ENCODE results near the gene MAF.

The MAF gene

DNA sequence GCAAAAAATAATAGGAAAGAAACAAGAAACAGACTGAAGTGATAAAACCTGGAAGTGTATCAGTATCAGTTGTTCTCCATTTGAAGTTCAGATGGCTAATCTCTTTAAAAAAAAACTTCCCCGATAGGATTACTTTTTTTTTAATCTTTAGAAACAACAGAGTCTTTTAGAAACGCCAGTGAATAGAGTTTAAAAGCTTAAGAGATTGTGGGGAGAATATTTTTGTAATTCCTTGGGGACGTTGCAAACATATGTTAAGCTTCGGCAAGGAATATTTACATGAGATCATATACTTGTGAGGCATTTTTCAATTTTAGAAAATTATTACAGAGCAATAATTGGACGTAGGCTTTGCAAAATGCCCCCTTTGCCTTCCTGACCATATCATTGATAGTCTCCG is 13.2 kb downstream of the MAF start:
- DNase-seq: no peak

DNA sequence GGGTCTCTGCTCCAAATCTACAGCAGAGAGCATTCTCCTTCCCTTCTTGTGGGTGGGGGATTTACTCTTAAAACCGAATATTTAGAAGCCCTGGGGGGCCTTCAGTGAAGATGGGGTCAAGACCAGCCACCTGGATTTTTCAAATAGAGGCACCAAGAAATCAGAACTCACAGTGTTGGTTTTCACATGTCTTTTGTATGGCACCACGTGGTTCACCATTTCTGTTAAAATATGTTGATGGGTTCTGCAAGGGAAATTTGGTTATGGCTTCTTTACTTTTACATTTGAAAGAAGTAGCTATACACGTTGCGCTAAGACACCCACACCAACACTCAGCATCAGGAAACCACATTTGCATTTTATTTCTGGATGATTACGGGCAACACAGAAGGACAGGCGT is 17.7 kb downstream of the MAF start:
- no peak for DNase-seq

DNA sequence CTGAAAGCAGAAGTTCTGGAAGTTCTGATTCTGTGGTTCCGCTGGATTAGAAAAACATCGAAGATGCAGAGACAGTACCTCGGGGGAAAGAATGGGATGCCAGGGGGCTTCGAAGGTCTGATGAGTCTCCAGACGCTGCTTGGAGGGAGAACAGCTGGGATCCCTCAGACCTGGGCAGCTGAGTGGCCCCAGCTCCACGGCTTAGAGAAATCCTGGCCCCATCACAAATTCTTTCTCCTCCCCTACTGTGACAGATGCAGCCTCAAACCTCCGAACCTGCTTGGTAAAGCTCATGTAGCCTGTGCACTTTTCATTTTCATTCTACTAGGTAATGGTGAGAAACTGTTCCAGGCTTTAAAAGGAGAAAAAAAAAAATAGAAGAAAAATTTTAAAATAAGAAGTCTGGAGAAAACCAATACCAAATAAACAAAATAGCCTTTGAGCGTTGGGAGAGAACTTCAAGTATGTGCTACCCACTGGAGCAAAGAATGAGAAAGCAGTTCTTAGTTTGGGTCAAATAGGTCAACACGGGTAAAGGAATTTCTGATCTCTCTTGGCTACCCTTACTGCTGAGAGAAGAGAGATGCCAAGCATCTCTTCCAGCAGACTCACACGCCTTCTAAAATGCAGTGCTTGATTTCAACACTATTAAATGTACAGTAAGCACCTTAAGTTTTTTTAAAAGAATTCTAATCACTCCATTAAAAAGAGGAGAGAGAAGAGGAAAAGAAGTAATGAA is 19.9 kb downstream of the MAF start:
- no peak for DNase-seq

DNA sequence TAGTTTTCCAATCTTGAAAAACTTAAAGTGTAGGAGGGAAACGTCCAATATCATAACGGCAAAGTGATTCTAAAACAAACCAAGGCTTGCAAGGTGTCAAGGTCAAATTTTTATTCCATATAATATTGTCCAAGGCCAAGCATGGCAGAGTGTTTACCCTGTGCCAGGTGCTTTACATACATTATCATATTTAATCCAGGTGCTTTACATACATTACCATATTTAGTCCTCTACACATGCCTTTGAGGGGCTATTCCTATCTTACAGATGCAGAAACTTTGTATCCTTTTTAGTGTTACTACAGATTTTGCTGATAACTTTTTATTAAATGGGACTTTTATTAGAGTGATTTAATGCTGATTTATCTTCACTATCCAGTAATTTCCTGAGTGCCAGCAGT is 23.9 kb downstream of the MAF start:
- DNase-seq: no peak

DNA sequence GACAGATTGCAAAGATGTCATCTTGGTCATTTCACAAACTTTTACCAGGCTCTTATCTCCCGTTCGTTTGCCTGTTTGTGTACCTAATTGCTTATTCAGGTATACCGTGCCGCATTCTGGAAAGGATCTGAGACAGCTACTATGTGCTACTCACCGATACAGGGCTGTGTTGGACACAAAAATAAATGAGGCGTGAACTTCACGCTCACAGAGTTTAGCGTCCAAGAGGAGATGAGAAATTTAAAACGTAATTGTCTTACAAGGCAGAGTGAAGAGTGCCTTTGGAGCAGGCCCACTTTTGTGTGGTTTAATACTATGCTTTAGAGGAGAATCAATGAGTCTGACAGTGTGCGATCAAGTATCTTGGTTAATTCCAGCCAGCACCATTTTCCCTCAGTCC is 26.7 kb downstream of the MAF start:
- DNase-seq: no peak

DNA sequence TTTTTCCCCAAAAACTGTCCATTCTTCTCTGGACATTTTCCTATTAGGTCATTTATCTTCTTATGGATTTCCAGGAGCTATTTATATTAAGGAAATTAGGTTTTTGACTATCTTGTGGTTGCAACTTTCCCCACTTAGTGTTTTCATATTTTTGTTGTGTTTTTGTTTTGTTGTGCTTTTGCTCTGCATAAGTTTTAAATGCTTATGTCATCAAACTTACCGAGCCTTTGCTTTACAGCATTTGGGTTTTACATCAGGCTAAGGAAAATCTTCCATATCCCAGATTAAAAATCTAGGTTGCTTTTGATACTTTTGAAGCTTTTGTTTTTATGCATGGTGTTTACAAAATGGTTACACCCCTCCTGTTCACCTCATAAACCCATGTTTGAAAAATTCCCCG is 27.5 kb downstream of the MAF start:
- no peak for DNase-seq

DNA sequence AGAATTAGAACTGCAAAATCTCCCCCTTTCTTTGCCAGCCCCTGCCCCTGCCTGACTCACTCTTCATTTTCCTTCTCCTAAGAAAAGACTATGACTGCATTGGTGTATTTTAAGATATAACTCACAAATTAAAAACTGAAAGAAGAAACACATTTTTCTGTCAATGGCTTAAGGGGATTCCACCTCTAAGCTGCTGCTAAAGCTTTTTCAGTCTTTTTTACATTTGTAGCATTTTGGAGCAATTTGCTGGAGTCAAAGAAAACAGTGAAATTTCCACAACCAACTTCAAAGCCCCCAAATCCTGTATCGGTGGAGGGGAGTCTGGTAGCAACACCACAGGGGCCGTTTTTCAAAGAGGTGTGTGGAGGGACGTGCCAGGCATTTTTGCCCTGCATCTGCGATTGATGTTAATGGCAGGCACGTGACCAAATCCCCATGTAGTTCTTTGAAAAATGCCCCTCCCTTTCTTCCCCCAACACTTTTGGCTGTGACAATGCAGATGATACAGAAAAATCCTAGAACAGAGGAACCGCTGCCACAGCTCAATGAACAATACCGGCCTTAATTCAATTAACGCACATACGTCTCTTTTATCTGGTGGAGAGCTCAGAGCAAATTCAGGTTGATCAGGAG is 28.5 kb downstream of the MAF start:
- no peak for DNase-seq

DNA sequence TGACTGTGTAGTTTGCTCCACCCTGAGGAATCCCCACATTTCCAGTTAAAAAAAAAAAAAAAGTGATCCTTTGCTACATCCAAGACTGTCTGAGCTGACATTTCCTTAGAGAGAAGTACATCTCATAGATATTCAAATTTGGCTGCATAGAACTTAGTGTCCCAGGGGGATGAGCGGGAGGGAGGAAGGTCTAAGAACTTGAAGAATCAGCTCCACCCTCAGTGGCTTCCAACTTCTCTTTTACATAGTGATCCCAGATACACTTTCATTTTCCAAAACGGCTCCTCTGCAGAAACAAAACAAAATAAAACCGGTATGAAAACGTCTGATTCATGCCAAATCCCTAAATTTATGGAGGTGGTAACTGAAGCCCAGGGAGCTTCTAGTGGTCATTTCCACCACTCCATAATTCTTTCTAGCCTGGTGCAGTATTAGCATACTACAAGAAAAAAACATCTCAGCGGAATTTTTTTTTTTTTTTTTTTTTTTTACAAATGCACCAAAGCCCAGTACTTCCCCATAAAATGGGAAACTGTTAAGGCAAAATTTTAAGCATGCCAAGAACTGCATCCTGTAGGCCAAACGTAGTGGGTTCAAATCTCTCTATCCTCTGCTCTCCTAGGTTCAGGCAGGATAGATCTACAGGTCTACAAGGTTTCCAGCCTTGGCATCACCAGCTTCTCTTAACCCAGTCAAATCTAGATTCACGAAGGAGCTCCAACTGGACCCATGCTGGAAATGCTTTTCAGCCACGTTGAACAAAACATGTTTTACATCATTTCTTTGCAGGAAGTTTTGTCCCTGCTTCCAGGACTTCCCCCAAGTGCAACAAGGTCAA is 29.3 kb downstream of the MAF start:
- DNase-seq: no peak

DNA sequence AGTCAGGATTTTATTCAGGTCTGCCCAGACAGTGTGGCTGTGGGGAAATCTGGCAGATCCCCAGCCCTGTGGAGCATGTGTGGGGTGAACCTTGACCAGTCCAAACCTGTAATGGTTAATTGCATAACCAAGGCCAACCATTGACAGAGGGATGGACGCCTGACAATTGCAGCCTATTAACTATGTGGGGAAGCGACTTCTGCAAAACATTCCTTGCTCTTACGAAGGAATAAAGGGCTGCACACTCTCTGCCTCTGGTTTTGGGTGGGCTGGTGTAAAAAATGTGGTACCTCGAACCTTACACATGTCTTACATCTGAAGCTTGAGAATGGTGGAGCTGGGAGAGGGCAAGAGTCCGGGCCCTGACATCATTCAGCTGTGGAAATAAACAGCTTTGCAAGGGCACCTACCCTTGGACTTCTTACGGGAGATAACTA is 35.8 kb downstream of the MAF start:
- no peak for DNase-seq

DNA sequence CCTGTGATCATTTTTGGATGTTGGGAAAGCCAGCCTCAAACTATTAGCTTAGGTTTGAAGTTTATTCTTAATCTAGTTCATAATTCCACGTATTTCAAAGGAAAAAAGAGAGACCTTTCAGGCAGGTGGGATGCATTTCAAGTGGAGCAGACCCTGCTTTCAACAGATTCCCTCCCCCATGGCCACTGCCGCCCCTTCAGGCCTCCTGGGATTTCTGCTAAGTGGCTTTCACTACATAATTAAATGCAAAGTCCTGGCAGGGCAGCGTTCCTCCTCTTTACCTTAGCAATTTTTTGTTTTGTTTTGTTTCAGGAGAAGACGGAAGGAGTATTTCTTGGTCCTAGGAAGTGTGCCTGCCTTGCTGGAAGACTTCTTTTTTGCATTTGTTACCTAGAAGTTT is 36.6 kb downstream of the MAF start:
- DNase-seq: no peak

DNA sequence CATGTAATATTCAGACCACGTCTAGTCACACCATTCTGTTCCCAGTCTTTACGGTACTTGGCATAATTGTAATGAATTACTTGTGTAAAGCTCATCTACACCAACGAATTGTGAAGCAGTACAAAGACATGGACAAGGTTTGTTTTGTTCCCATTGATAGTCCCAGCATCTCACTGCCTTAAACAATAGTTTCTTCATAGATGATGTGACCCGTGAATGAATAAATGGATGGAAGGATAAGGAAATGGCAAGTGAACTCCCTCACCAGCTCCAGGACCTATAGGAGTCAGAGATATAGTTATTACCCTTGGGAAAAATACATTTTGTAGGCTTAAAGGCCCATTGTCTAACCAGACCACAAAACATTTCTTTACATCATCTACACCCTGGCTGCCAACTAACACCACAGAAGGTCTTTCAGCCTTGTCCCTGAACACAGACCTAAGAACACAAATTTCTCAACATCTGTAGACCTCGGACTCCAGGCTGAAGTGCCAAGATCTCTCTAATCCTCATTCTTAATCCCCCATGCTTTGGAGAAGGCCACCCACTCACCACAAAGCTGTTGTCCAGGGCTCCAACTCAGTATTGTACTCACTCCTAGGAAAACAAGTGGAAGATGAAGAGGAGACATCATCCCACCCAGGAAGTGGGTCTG is 38.2 kb downstream of the MAF start:
- no peak for DNase-seq

DNA sequence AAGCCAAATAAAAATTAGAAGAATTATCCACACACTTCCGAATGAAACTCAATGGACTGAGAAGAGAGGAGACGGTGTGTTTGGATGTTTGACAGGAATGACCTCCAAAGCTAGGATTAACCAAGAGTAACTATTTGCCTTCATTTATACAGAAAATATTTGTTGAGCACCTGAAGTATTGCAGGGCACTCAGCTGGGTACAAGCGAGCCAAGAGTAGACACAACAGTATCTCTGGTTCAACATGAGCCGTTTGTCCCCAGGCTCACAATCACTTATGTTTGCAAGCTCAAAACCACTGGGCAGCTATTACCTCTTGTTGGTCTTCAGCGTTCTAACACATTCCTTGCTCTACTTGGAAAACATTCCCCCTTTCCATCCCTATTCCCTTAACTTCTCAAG is 38.8 kb downstream of the MAF start:
- no peak for DNase-seq

DNA sequence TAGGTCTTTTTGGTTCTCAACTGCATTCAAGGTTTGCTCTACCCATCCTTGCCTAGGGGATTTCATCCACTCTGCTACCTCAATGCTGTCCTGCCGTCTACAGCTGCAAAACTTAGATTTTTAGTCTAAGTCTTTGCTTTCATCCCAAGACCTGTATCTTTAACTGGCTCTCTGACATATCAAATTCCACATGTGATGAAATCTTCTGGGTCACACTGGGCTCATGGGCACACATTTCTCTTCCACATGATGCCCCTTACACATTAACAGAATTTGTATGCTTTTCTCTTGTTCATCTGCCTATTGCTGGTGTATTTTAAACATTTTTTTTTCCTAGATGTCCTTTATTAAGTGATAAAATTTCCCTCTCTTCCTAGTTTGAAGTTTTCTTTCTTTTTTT is 39.6 kb downstream of the MAF start:
- no peak for DNase-seq

DNA sequence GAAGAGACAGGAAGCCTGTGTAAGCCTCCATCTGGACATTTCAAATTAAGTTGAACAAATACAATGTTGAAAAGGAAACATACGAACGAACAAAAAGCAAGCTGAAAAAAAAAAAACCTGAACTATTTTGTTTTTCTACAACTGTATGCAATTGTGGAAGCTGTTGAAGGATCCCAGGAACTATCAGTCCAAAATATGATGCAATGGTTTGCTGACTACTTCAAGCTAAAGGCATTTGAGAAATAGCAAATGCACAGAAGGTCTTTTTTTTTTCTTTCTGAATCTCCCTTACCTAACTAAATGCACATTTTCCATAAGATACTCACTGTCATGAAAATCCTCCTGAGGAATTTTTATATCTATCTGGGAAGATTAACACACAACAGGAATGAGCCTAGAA is 40.2 kb downstream of the MAF start:
- no peak for DNase-seq

DNA sequence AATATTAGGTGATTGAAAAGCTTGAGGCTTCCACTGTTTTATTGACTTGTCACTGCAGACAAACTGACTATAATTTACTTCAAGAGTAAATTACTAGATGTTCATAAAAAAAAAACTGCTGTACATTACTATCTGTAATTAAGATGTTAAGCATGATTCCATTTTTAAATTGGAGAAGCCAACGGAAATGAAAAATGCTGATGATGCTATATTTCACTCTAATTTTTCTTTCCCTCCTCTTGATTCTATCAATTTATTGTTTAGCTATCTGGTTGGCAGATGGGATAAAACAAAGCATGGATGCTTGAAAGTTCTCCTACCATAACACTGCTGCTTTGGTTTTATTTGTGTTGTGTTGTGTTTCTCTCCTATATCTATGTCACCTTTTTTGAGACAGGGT is 41.0 kb downstream of the MAF start:
- DNase-seq: no peak

DNA sequence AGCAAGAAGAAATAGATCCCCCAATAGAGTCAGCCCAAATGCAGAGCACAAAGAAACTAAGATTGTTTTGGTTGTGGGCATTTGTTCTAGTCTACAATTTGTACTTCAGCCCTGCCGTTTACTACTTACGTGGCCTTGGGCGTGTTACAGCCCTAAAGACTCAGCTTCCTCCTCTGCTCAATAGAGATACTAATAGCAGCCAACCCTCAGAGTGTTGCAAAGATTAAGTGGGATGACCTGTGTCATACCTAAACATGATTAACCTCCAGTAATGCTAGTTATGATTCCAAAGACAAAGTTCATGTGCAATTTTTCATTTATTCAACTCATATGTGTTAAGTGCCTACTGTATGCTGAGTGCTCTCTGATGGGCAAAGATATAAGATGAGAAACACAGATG is 43.1 kb downstream of the MAF start:
- DNase-seq: no peak

DNA sequence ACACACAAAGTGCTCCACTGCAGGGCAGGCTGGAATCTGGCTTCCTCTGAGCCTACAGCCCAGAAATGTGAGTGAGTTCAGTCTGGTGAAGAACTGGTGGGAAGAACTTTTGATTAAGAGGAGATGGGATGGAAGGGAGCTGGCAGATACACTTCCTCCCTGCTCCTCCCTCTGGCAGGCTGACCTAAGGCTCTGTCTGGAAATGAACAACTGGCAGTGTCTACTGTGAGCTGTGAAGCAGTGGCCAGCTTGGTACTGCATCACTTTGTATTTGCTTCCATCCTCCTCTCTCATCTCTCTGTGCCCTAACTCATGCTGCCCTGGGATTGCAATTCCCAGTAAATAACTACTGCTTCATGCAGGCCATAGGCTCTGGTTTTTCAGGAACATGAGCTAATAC is 45.6 kb downstream of the MAF start:
- no peak for DNase-seq

DNA sequence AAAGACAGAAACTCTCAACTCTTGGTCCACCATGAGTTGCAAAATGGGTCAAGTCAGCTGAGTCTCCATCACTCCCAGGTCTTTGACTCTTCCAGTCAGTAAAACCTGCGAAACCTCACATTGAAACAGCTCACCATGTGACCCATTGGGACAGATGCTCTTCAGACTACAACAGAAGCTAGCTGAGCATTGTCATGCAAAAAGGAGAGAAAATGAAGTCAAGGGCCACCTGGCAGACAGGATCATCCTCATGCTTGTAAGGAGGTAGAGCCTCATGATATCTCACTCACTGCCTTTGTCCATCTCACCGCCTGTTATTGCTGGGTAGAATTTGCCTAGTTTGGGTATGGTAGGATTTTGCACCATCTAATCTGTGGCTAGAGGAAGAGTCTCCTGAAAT is 50.2 kb downstream of the MAF start:
- no peak for DNase-seq

DNA sequence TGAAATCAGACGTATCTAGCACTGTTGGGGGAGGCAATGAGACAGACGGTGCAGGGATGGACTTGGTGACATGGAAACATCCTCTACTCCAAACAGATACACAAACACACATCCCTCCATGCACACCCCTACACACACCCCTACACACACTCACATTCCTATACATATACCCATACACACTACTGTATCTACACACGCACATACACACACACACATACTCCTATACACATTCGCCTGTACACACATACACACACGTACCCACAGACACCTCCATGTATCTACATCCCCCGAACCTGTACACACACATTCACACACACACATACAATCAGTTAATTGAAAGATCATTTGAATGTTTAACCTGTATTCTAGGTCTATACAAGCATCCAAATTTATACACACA is 53.5 kb downstream of the MAF start:
- no peak for DNase-seq

All from right forelimb (tissue), 1 donor.